HG03575 (cell line): Measurements from ENCODE around the gene GRID1.

Experiments
- ATAC-seq: cut with Tn5 transposase; IDR thresholded peaks from one replicate; pipeline ENCODE4 v1.9.1; 2021; ENCODE audit not compliant: unreplicated experiment, insufficient number of reproducible peaks, low FRiP score; ENCODE audit errors: extremely low read depth

Gene GRID1

DNA sequence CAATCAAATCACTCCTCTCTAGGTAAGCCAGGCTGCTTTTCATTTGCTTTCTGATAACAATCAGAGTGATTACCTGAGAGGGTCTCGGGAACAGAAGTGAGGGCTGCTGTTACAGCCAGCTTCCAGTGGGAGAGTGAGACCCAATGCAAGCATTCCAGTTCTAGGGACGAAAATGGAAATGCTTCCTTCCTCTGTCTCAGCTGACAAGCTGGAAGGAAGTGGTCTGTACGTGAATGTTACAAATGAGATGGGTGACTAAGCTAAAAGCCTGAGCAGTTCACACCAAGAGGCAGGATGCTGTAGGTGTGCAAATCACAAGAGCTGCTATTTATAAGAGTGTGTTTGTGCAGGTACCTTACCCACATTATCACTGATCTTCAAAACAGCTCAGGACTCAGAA, 772.4 kb downstream of the GRID1 start:
- no peak for ATAC-seq

- ATAC-seq, result no peak
Observed at GRCh38 chr10:85593226-85593772, 773.3 kb downstream of the GRID1 start.

GRCh38 chr10:85581371-85581770, 785.2 kb downstream of the GRID1 start:
- ATAC-seq, result no peak

- ATAC-seq, result no peak
Observed at GRCh38 chr10:85580585-85580984, 786.0 kb downstream of the GRID1 start.

GRCh38 chr10:85578860-85579259, 787.7 kb downstream of the GRID1 start:
- no peak for ATAC-seq

GRCh38 chr10:85575441-85575840, 791.2 kb downstream of the GRID1 start:
- no peak for ATAC-seq

GRCh38 chr10:85570871-85571270, 795.7 kb downstream of the GRID1 start:
- ATAC-seq, result no peak

DNA sequence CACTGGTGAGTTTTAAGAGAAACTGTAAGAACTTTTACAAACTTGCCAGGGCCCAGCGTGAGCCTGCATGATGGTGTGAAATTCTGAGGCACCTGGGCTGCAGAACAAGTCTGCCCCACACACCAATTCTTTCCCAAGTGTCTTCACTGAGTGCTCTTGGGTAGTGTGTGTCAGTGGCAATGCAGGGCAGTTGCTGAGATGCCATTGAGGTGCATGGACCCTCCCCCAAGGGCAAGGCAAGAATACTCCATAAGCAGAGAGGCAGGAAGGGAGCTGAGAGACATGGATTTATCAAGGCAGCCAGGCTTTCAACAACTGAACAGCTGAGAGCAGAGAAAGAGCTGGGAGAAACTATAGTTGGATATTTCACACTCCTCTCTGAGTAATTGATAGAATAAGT, 801.2 kb downstream of the GRID1 start:
- no peak for ATAC-seq

- no peak for ATAC-seq
Observed at GRCh38 chr10:85558533-85558932, 808.1 kb downstream of the GRID1 start.

- no peak for ATAC-seq
Observed at GRCh38 chr10:85557706-85558105, 808.9 kb downstream of the GRID1 start.

DNA sequence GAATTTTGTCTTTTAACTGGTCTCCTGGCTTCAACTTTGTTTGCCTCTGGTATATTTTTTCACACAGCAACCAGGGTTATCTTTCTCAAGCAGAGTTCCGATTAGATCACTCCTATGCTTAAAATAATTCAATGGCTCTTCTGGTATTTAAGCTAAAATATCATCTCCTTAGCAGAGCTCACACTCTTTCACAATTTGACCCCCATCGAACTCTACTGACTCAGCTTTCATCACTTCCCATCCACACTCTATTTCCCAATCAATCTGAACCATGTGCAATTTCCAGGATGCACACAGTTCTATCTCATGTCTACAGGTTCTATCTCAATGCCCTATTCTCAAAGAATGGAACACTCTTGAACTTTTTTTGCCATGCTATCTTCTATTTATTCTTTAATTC, 809.5 kb downstream of the GRID1 start:
- no peak for ATAC-seq
